HepG2 (cell line): ENCODE results near the gene CLEC18C. TPM values are rescaled to one million over a fixed set of nuclear protein-coding genes. Genes with fewer than 3 reads are reported as not detected.

Experiments used
- ATAC-seq: fragments of 200-7000 bp; cut with Tn5 transposase; 3 replicates; pipeline ENCODE4 v1.9.1; 2020; ENCODE audit warnings: mild to moderate bottlenecking, moderate library complexity
- BruUV-seq: library from RNA; stranded (reverse); fragments of 400-500 nt; replicated peaks from 2 replicates; lab custom pipeline; 2021; lab: Mats Ljungman, UMichigan
- CTCF ChIA-PET: fragments of 300-600 bp; formaldehyde crosslinking; extraction: SDS; loops from one replicate; lab custom pipeline; 2021; ENCODE audit warnings: low total read pairs, inconsistent platforms, low intra/inter-chr PET ratio; lab: Yijun Ruan, JAX
- POLR2A ChIA-PET: fragments of 350-600 bp; sonication (Branson Sonifier 250); formaldehyde crosslinking; loops from one replicate; lab custom pipeline; 2020; ENCODE audit warnings: antibody characterized with exemption, inconsistent platforms; lab: Yijun Ruan, JAX
- DNase-seq: peaks from one replicate; pipeline ENCODE4 v3.0.0-alpha.2; 2015; ENCODE audit warnings: low spot score
- FAIRE-seq: peaks from 3 replicates; lab custom pipeline; 2011; peaks lifted over from hg19 to GRCh38; lab: Jason Lieb, UNC
- H2AFZ ChIP-seq: one replicate; pipeline ENCODE4 v1.6.1; 2011; ENCODE audit warnings: low read length, inconsistent platforms
- H3K27ac ChIP-seq: fragments of 300-600 bp; 3 replicates; pipeline ENCODE4 v1.8.0; 2011; ENCODE audit warnings: mixed run types, mild to moderate bottlenecking, mixed read lengths, low read length, inconsistent platforms; ENCODE audit not compliant: insufficient read depth; ENCODE audit errors: extremely low read length
- H3K27me3 ChIP-seq, 2 experiments: fragments of 200-600 bp in 1 of 2; 2 replicates in 1 of 2; 3 replicates in 1 of 2; pipeline versions ENCODE4 v1.6.0 to v1.8.0; 2011; ENCODE audit warnings: low read length in 2 of 2, mild to moderate bottlenecking in 2 of 2, moderate library complexity in 2 of 2, inconsistent platforms in 1 of 2; ENCODE audit not compliant: insufficient read depth in 2 of 2, control insufficient read depth in 1 of 2
- H3K36me3 ChIP-seq, 2 experiments: fragments of 200-600 bp in 1 of 2; replicated peaks in 1 of 2; 2 replicates in 1 of 2; 3 replicates in 1 of 2; pipeline versions ENCODE4 v1.5.1 to v1.8.0; 2011; ENCODE audit warnings: low read length in 2 of 2, inconsistent platforms in 1 of 2; ENCODE audit not compliant: insufficient read depth in 2 of 2, control insufficient read depth in 1 of 2
- H3K4me1 ChIP-seq: 2 replicates; pipeline ENCODE4 v1.5.1; 2012; ENCODE audit warnings: low read length, inconsistent platforms; ENCODE audit not compliant: insufficient read depth
- H3K4me2 ChIP-seq: 2 replicates; pipeline ENCODE4 v1.6.0; 2011; ENCODE audit warnings: low read depth, low read length, inconsistent platforms
- H3K4me3 ChIP-seq, 3 experiments: fragments of 200-600 bp in 1 of 3; sonication (generic), shearing (Covaris generic) in 1 of 3; replicated peaks in 1 of 3; 2 replicates each; pipeline ENCODE4 v1.5.1; 2011 to 2016; ENCODE audit warnings: low read length in 3 of 3, inconsistent platforms in 2 of 3, low read depth in 2 of 3, mild to moderate bottlenecking in 2 of 3, control low read depth in 1 of 3, mixed read lengths in 1 of 3; ENCODE audit not compliant: insufficient read depth in 1 of 3
- H3K79me2 ChIP-seq: one replicate; pipeline ENCODE4 v1.6.1; 2011; ENCODE audit warnings: low read length, inconsistent platforms; ENCODE audit not compliant: insufficient read depth
- H3K9ac ChIP-seq: 2 replicates; pipeline ENCODE4 v1.6.0; 2011; ENCODE audit warnings: mild to moderate bottlenecking, low read depth, low read length, inconsistent platforms; ENCODE audit not compliant: insufficient read depth
- H3K9me3 ChIP-seq: 2 replicates; pipeline ENCODE4 v1.5.1; 2012; ENCODE audit warnings: mild to moderate bottlenecking, low read length
- H4K20me1 ChIP-seq: 2 replicates; pipeline ENCODE4 v1.6.0; 2011; ENCODE audit warnings: inconsistent platforms, mild to moderate bottlenecking, low read length, moderate library complexity; ENCODE audit not compliant: insufficient read depth
- GPN1 ChIP-seq: sonication (generic); formaldehyde crosslinking; IDR thresholded peaks from 2 replicates; pipeline ENCODE4 v1.5.1; 2020; ENCODE audit warnings: missing genetic modification reagents, borderline replicate concordance
- HIVEP1 ChIP-seq: sonication (generic); formaldehyde crosslinking; IDR thresholded peaks from 2 replicates; pipeline ENCODE4 v1.4.0; 2020; ENCODE audit warnings: mild to moderate bottlenecking, missing genetic modification reagents
- KDM6A ChIP-seq: IDR thresholded peaks from 2 replicates; pipeline ENCODE4 v1.6.1; 2016; ENCODE audit warnings: low read depth
- NRL ChIP-seq: sonication (generic); formaldehyde crosslinking; IDR thresholded peaks from 2 replicates; pipeline ENCODE4 v1.5.0; 2020; ENCODE audit warnings: missing genetic modification reagents, mild to moderate bottlenecking, moderate library complexity, borderline replicate concordance
- PITX1 ChIP-seq: sonication (generic); formaldehyde crosslinking; IDR thresholded peaks from 2 replicates; pipeline ENCODE4 v1.5.1; 2020; ENCODE audit warnings: mild to moderate bottlenecking, missing genetic modification reagents
- ZNF274 ChIP-seq: sonication (generic); formaldehyde crosslinking; IDR thresholded peaks from 2 replicates; pipeline ENCODE4 v1.5.1; 2020; ENCODE audit warnings: mild to moderate bottlenecking, missing genetic modification reagents
- ZNF430 ChIP-seq: sonication (generic); formaldehyde crosslinking; IDR thresholded peaks from 2 replicates; pipeline ENCODE4 v1.9.0; 2021; ENCODE audit warnings: mild to moderate bottlenecking, missing genetic modification reagents
- ZNF720 ChIP-seq: sonication (generic); formaldehyde crosslinking; IDR thresholded peaks from 2 replicates; pipeline ENCODE4 v1.4.0; 2020; ENCODE audit warnings: missing genetic modification reagents
- WGBS: methylation state at CpG from one replicate; pipeline ENCODE4 v1.1.6; 2017; ENCODE audit warnings: low lambda C conversion rate; 5-methylcytosine and 5-hydroxymethylcytosine counted together
- in situ Hi-C: cut with HindIII; loops from 2 replicates; pipeline ENCODE4 v1.10.0; 2017; ENCODE audit warnings: low pct_unique_long_range_greater_than_20kb; ENCODE audit not compliant: extremely low pct_ligation_motif_present
- intact Hi-C: fragments of 100-400 bp; cut with micrococcal nuclease; formaldehyde crosslinking; loops from one replicate; pipeline ENCODE4 v1.10.0; 2022; ENCODE audit not compliant: unreplicated experiment
- polyA plus RNA-seq, 8 experiments: library from polyadenylated mRNA; depleted of rRNA in 3 of 8; stranded (reverse) in 7 of 8; unstranded in 1 of 8; fragments of >200 nt; fragmentation: Illumina TruSeq in 4 of 8; extraction: Trizol in 4 of 8; gene quantifications; 2 replicates each; pipeline versions ENCODE4 v1.2.1 to v1.2.3, GENCODE V29; 2011 to 2016; ENCODE audit warnings: low read depth in 4 of 8, missing spikeins in 1 of 8, mixed read lengths in 1 of 8; ENCODE audit not compliant: insufficient read depth in 1 of 8
- total RNA-seq, 5 experiments: library from RNA; depleted of rRNA; stranded (reverse); fragments of >200 nt; fragmentation: Illumina TruSeq; extraction: Trizol; gene quantifications; 2 replicates each; pipeline ENCODE4 v1.2.3, GENCODE V29; 2016; ENCODE audit warnings: low read depth in 1 of 5
- TF ChIP-seq, protein P1 (sequence below): sonication (generic); formaldehyde crosslinking; IDR thresholded peaks from 2 replicates; pipeline ENCODE4 v1.5.1; 2020; ENCODE audit warnings: missing genetic modification reagents, mild to moderate bottlenecking, borderline replicate concordance
- TF ChIP-seq, protein P2 (sequence below): sonication (generic); formaldehyde crosslinking; IDR thresholded peaks from 2 replicates; pipeline ENCODE4 v1.4.0; 2020; ENCODE audit warnings: missing genetic modification reagents
- TF ChIP-seq, protein P3 (sequence below): sonication (generic); formaldehyde crosslinking; IDR thresholded peaks from 2 replicates; pipeline ENCODE4 v1.5.1; 2020; ENCODE audit warnings: mild to moderate bottlenecking, missing genetic modification reagents, moderate library complexity

The CLEC18C gene
- total and polyA plus RNA-seq, 2 of the 13 experiments (the other 11 are each of a cell fraction or from before 2014, with no cell fraction given): 0.15 to 0.29 TPM

DNA sequence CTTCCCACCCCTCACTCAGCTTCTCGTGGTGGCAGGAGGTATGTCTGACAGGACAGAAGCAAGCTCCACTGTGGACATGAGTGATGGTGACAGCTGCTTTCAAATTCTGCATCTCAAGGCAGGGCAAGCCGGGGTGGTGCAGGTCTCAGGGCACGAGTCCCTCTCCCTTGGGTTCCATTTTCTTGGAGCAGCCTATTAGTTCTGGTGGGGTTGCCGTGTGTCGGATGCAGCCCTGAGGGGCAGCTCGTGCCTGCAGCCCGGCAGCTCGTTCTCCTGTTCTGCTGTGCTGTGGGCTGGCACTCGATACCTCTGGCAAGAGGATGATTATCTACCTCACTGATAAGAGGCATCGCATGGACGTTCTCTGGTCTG, 16.5 kb upstream of the CLEC18C start:
- Histone ChIP-seq H3K4me3 (peak overlapping the region in 1 of 3 experiments; percentile 44; a peak in 2 of 6 replicates), H3K36me3 (peaks cover 15 to 57% of the 10 kb centered on the region in 2 experiments), H3K4me2 (peak overlapping the region; percentile 75), H4K20me1 (no peaks in the 10 kb centered on the region), H3K9me3 (no peaks in the 10 kb centered on the region), H2AFZ (no peak overlapping the region), H3K27ac (peak overlapping the region; percentile 91), H3K27me3 (no peaks in the 10 kb centered on the region), H3K79me2 (no peaks in the 10 kb centered on the region), H3K4me1 (peaks cover 70% of the 10 kb centered on the region), H3K9ac (peak overlapping the region; percentile 70)
- no peak for DNase-seq
- POLR2A ChIA-PET: interaction anchor here (1.2 to 1.9 kb wide), 6 partner anchors 43 to 224 kb away, joined by 3 to 11 read pairs (median 4); partner anchors contain the start of genes AARS1, DDX19A, EXOSC6 and PDPR
- BruUV-seq: no TSS peak
- FAIRE-seq: no peak
- intact Hi-C loops: loop anchor here (10.0 kb wide), 1 partner anchor 92 kb away; no protein-coding TSS in a partner anchor
- ATAC-seq: no peak
- WGBS: 63% methylated on average over 11 of the region's 11 CpGs
- CTCF ChIA-PET: no interaction called here
- in situ Hi-C loops: no loop called here
- TF ChIP-seq, protein P1, sequence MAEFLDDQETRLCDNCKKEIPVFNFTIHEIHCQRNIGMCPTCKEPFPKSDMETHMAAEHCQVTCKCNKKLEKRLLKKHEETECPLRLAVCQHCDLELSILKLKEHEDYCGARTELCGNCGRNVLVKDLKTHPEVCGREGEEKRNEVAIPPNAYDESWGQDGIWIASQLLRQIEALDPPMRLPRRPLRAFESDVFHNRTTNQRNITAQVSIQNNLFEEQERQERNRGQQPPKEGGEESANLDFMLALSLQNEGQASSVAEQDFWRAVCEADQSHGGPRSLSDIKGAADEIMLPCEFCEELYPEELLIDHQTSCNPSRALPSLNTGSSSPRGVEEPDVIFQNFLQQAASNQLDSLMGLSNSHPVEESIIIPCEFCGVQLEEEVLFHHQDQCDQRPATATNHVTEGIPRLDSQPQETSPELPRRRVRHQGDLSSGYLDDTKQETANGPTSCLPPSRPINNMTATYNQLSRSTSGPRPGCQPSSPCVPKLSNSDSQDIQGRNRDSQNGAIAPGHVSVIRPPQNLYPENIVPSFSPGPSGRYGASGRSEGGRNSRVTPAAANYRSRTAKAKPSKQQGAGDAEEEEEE (CRISPR knock-in tag): peak; percentile 27; the same call in 1 of the 2 replicates
- TF ChIP-seq NRL (0 out of 2 replicates have a peak, but pooled peaks have one; percentile 50), PITX1 (CRISPR knock-in tag) (0 out of 2 replicates have a peak, but pooled peaks have one; percentile 3), ZNF430 (CRISPR knock-in tag) (peak; percentile 22; the same call in 1 of the 2 replicates), ZNF274 (CRISPR knock-in tag) (0 out of 2 replicates have a peak, but pooled peaks have one; percentile 27), KDM6A (CRISPR knock-in tag) (no peak), HIVEP1 (0 out of 2 replicates have a peak, but pooled peaks have one; percentile 11), GPN1 (CRISPR knock-in tag) (no peak), ZNF720 (CRISPR knock-in tag) (0 out of 2 replicates have a peak, but pooled peaks have one; percentile 0)
- TF ChIP-seq, protein P2, sequence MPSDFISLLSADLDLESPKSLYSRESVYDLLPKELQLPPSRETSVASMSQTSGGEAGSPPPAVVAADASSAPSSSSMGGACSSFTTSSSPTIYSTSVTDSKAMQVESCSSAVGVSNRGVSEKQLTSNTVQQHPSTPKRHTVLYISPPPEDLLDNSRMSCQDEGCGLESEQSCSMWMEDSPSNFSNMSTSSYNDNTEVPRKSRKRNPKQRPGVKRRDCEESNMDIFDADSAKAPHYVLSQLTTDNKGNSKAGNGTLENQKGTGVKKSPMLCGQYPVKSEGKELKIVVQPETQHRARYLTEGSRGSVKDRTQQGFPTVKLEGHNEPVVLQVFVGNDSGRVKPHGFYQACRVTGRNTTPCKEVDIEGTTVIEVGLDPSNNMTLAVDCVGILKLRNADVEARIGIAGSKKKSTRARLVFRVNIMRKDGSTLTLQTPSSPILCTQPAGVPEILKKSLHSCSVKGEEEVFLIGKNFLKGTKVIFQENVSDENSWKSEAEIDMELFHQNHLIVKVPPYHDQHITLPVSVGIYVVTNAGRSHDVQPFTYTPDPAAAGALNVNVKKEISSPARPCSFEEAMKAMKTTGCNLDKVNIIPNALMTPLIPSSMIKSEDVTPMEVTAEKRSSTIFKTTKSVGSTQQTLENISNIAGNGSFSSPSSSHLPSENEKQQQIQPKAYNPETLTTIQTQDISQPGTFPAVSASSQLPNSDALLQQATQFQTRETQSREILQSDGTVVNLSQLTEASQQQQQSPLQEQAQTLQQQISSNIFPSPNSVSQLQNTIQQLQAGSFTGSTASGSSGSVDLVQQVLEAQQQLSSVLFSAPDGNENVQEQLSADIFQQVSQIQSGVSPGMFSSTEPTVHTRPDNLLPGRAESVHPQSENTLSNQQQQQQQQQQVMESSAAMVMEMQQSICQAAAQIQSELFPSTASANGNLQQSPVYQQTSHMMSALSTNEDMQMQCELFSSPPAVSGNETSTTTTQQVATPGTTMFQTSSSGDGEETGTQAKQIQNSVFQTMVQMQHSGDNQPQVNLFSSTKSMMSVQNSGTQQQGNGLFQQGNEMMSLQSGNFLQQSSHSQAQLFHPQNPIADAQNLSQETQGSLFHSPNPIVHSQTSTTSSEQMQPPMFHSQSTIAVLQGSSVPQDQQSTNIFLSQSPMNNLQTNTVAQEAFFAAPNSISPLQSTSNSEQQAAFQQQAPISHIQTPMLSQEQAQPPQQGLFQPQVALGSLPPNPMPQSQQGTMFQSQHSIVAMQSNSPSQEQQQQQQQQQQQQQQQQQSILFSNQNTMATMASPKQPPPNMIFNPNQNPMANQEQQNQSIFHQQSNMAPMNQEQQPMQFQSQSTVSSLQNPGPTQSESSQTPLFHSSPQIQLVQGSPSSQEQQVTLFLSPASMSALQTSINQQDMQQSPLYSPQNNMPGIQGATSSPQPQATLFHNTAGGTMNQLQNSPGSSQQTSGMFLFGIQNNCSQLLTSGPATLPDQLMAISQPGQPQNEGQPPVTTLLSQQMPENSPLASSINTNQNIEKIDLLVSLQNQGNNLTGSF (CRISPR knock-in tag): 0 out of 2 replicates have a peak, but pooled peaks have one; percentile 22
- TF ChIP-seq, protein P3, sequence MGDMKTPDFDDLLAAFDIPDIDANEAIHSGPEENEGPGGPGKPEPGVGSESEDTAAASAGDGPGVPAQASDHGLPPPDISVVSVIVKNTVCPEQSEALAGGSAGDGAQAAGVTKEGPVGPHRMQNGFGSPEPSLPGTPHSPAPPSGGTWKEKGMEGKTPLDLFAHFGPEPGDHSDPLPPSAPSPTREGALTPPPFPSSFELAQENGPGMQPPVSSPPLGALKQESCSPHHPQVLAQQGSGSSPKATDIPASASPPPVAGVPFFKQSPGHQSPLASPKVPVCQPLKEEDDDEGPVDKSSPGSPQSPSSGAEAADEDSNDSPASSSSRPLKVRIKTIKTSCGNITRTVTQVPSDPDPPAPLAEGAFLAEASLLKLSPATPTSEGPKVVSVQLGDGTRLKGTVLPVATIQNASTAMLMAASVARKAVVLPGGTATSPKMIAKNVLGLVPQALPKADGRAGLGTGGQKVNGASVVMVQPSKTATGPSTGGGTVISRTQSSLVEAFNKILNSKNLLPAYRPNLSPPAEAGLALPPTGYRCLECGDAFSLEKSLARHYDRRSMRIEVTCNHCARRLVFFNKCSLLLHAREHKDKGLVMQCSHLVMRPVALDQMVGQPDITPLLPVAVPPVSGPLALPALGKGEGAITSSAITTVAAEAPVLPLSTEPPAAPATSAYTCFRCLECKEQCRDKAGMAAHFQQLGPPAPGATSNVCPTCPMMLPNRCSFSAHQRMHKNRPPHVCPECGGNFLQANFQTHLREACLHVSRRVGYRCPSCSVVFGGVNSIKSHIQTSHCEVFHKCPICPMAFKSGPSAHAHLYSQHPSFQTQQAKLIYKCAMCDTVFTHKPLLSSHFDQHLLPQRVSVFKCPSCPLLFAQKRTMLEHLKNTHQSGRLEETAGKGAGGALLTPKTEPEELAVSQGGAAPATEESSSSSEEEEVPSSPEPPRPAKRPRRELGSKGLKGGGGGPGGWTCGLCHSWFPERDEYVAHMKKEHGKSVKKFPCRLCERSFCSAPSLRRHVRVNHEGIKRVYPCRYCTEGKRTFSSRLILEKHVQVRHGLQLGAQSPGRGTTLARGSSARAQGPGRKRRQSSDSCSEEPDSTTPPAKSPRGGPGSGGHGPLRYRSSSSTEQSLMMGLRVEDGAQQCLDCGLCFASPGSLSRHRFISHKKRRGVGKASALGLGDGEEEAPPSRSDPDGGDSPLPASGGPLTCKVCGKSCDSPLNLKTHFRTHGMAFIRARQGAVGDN: peak; percentile 74; the same call in 1 of the 2 replicates
